ENCODE data around the gene GALNTL6.
"Not testable (repeated sequence)": the region's sequence is repeated elsewhere in the genome, so short reads cannot be mapped to it uniquely, and the experiment has no call there.

DNA sequence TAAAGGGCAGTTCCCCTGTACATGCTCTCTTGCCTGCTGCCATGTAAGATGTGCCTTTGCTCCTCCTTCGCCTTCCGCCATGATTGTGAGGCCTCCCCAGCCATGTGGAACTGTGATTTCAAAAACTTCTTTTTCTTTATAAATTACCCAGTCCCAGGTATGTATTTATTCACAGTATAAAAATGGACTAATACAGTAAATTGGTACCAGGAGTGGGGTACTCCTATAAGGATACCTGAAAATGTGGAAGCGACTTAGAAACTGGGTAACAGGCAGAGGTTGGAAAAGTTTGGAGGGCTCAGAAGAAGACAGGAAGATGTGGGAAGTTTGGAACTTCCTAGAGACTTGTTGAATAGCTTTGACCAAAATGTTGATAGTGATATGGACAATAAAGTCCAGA is 920.4 kb downstream of the GALNTL6 start:
- TF ChIP-seq, protein P1, sequence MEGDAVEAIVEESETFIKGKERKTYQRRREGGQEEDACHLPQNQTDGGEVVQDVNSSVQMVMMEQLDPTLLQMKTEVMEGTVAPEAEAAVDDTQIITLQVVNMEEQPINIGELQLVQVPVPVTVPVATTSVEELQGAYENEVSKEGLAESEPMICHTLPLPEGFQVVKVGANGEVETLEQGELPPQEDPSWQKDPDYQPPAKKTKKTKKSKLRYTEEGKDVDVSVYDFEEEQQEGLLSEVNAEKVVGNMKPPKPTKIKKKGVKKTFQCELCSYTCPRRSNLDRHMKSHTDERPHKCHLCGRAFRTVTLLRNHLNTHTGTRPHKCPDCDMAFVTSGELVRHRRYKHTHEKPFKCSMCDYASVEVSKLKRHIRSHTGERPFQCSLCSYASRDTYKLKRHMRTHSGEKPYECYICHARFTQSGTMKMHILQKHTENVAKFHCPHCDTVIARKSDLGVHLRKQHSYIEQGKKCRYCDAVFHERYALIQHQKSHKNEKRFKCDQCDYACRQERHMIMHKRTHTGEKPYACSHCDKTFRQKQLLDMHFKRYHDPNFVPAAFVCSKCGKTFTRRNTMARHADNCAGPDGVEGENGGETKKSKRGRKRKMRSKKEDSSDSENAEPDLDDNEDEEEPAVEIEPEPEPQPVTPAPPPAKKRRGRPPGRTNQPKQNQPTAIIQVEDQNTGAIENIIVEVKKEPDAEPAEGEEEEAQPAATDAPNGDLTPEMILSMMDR (IDR thresholded peaks at IDR 0.05), result not testable (repeated sequence)
- TF ChIP-seq POLR2A (IDR thresholded peaks at IDR 0.05), result not testable (repeated sequence)

Measured in Peyer's patch (tissue), 4 donors.